ENCODE results near the gene DDR1.
"Not testable (repeated sequence)": the region's sequence is repeated elsewhere in the genome, so short reads cannot be mapped to it uniquely, and the experiment has no call there.

The DDR1 gene

GRCh38 chr6:30883685-30884520 is at the start of gene DDR1:
TSS of gene DDR1 (plus strand) at chr6:30884519. CDS start at chr6:30888730, 4,211 bp downstream.
- peak; percentile 74 for DNase-seq (ENCODE audit: low read depth)

GRCh38 chr6:30834646-30835045 is 49.7 kb upstream of the DDR1 start:
- no peak for DNase-seq (ENCODE audit: low read depth)

GRCh38 chr6:30835576-30835975 is 48.7 kb upstream of the DDR1 start:
- no peak for DNase-seq (ENCODE audit: low read depth)

- peak; percentile 87 for DNase-seq (ENCODE audit: low read depth)
Observed at GRCh38 chr6:30836431-30836866, 47.9 kb upstream of the DDR1 start.

- DNase-seq (ENCODE audit: low read depth) = peak; percentile 42
Observed at GRCh38 chr6:30836957-30837356, 47.4 kb upstream of the DDR1 start.

GRCh38 chr6:30837432-30837831 is 46.9 kb upstream of the DDR1 start:
- no peak for DNase-seq (ENCODE audit: low read depth)

- no peak for DNase-seq (ENCODE audit: low read depth)
Observed at GRCh38 chr6:30837870-30838269, 46.4 kb upstream of the DDR1 start.

GRCh38 chr6:30839671-30840070 is 44.6 kb upstream of the DDR1 start:
- DNase-seq (ENCODE audit: low read depth) = no peak

GRCh38 chr6:30840084-30840934 is 44.0 kb upstream of the DDR1 start:
- DNase-seq (ENCODE audit: low read depth) = no peak

- DNase-seq (ENCODE audit: low read depth) = no peak
Observed at GRCh38 chr6:30840935-30841643, 43.2 kb upstream of the DDR1 start.

- DNase-seq (ENCODE audit: low read depth) = peak; percentile 47
Observed at GRCh38 chr6:30841644-30842504, 42.4 kb upstream of the DDR1 start.

GRCh38 chr6:30842754-30843610 is 41.3 kb upstream of the DDR1 start:
- DNase-seq (ENCODE audit: low read depth) = peak; percentile 64

GRCh38 chr6:30843611-30843998 is 40.7 kb upstream of the DDR1 start:
- DNase-seq (ENCODE audit: low read depth) = no peak

- DNase-seq (ENCODE audit: low read depth) = peak; percentile 84
Observed at GRCh38 chr6:30844118-30844535, 40.2 kb upstream of the DDR1 start.

GRCh38 chr6:30845183-30845582 is 39.1 kb upstream of the DDR1 start:
- DNase-seq (ENCODE audit: low read depth) = no peak

- DNase-seq (ENCODE audit: low read depth) = no peak
Observed at GRCh38 chr6:30847421-30847970, 36.8 kb upstream of the DDR1 start.

- DNase-seq (ENCODE audit: low read depth) = no peak
Observed at GRCh38 chr6:30847971-30848436, 36.3 kb upstream of the DDR1 start.

- DNase-seq (ENCODE audit: low read depth) = no peak
Observed at GRCh38 chr6:30849903-30850651, 34.2 kb upstream of the DDR1 start.

GRCh38 chr6:30852459-30852858 is 31.9 kb upstream of the DDR1 start:
- not testable (repeated sequence) for DNase-seq (ENCODE audit: low read depth)

All from EH (cell line).